Measurements from ENCODE around the gene RBMS1. TPM values are rescaled to one million over a fixed set of nuclear protein-coding genes. Genes with fewer than 3 reads are reported as not detected.
"Not testable (repeated sequence)": the region's sequence is repeated elsewhere in the genome, so short reads cannot be mapped to it uniquely, and the experiment has no call there.

The RBMS1 gene
- total and polyA plus RNA-seq, 4 donors = 7.9 to 23.5 (median 15.5) TPM

DNA sequence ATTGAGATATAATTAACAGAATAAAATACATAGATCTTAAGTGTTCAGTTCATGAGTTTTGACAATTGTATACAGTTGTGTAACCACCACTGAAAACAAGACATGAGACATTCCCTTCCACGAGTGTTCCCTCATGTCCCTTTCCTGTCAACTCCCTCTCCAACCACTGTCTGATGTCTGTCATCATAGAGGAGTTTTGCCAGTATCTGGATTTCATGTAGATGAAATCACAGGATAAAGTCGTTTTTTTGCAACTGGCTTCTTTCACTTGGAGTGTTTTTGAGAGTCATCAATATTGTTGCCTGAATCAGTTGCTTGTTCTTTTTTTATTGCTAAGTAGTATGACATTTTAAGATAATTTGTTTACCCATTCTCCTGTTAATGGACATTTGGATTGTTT lies 52.7 kb downstream of the RBMS1 start (continued):
- TF ChIP-seq ZBTB33 (IDR thresholded peaks at IDR 0.05) (no peak), REST (IDR thresholded peaks at IDR 0.05) (no peak)

- WGBS = 97% methylated on average over 32 of the region's 32 CpGs
- DNase-seq (ENCODE audit: low spot score); H3K4me1 ChIP-seq (ENCODE audit: control insufficient read depth in 4 of 4, insufficient read depth in 4 of 4, low read length in 3 of 4); H3K9me3 ChIP-seq (ENCODE audit: control insufficient read depth in 4 of 4, low read length in 3 of 4); H3K9ac ChIP-seq (ENCODE audit: low read depth in 1 of 2, low read length in 2 of 2); H3K27ac ChIP-seq (ENCODE audit: low read depth in 1 of 2, low read length in 2 of 2); H3K36me3 ChIP-seq (ENCODE audit: control insufficient read depth in 4 of 4, insufficient read depth in 3 of 4, low read depth in 1 of 4, low read length in 3 of 4); H3K4me3 ChIP-seq (ENCODE audit: low read depth in 1 of 3, low read length in 3 of 3); H3K27me3 ChIP-seq (ENCODE audit: control insufficient read depth in 4 of 4, insufficient read depth in 4 of 4, low read length in 3 of 4): not testable (repeated sequence)
Observed at GRCh38 chr2:160439038-160439437, 54.6 kb downstream of the RBMS1 start.

DNA sequence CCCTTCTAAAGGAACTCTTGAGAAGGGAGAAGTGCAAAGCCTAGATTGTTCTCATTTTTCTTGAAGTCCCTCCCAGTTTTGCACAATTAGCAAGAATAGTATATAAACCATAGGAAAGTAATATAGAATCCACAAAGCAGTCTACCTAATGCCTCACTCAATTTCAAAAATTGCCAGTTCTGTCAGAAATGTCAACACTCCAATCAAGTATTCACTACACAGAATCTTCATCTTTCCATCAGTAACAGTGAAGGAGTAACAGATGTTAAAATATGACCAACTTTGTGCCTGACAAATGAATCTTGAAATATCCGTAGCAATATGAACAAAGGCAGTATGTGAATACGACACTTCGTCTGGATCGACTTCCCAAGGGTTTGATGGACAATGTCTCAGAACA lies 56.3 kb downstream of the RBMS1 start:
- Histone ChIP-seq H3K36me3 (ENCODE audit: control insufficient read depth in 4 of 4, insufficient read depth in 3 of 4, low read depth in 1 of 4, low read length in 3 of 4) (no peaks in the 10 kb centered on the region), H3K27me3 (ENCODE audit: control insufficient read depth in 4 of 4, insufficient read depth in 4 of 4, low read length in 3 of 4) (no peaks in the 10 kb centered on the region), H3K27ac (ENCODE audit: low read depth in 1 of 2, low read length in 2 of 2) (no peak overlapping the region), H3K4me1 (ENCODE audit: control insufficient read depth in 4 of 4, insufficient read depth in 4 of 4, low read length in 3 of 4) (peaks cover 0 to 3% (median under 1%) of the 10 kb centered on the region in 4 donors), H3K9ac (ENCODE audit: low read depth in 1 of 2, low read length in 2 of 2) (no peak overlapping the region), H3K4me3 (ENCODE audit: low read depth in 1 of 3, low read length in 3 of 3) (no peak overlapping the region), H3K9me3 (ENCODE audit: control insufficient read depth in 4 of 4, low read length in 3 of 4) (no peaks in the 10 kb centered on the region)
- TF ChIP-seq ZBTB33 (IDR thresholded peaks at IDR 0.05) (no peak), JUND (IDR thresholded peaks at IDR 0.05) (no peak), GABPA (IDR thresholded peaks at IDR 0.05 in 1 of 2, conservative IDR thresholded peaks at IDR 0.05 in 1 of 2) (no peak), RAD21 (IDR thresholded peaks at IDR 0.05) (no peak), HNF4G (IDR thresholded peaks at IDR 0.05) (no peak), NR2F2 (IDR thresholded peaks at IDR 0.05) (no peak), RXRA (IDR thresholded peaks at IDR 0.05) (no peak), FOXA1 (IDR thresholded peaks at IDR 0.05) (no peak), YY1 (IDR thresholded peaks at IDR 0.05) (no peak), SP1 (IDR thresholded peaks at IDR 0.05) (no peak), HNF4A (conservative IDR thresholded peaks at IDR 0.05) (no peak), REST (IDR thresholded peaks at IDR 0.05) (no peak), EGR1 (IDR thresholded peaks at IDR 0.05; ENCODE audit: low read depth in 2 of 2) (no peak)
- TF ChIP-seq, protein P1, sequence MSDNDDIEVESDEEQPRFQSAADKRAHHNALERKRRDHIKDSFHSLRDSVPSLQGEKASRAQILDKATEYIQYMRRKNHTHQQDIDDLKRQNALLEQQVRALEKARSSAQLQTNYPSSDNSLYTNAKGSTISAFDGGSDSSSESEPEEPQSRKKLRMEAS (IDR thresholded peaks at IDR 0.05) = no peak
- 96% methylated on average over 4 of the region's 4 CpGs for WGBS
- no peak for DNase-seq (ENCODE audit: low spot score)
